ENCODE results near the gene COPB1.

- TF ChIP-seq, protein P1, sequence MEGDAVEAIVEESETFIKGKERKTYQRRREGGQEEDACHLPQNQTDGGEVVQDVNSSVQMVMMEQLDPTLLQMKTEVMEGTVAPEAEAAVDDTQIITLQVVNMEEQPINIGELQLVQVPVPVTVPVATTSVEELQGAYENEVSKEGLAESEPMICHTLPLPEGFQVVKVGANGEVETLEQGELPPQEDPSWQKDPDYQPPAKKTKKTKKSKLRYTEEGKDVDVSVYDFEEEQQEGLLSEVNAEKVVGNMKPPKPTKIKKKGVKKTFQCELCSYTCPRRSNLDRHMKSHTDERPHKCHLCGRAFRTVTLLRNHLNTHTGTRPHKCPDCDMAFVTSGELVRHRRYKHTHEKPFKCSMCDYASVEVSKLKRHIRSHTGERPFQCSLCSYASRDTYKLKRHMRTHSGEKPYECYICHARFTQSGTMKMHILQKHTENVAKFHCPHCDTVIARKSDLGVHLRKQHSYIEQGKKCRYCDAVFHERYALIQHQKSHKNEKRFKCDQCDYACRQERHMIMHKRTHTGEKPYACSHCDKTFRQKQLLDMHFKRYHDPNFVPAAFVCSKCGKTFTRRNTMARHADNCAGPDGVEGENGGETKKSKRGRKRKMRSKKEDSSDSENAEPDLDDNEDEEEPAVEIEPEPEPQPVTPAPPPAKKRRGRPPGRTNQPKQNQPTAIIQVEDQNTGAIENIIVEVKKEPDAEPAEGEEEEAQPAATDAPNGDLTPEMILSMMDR (IDR thresholded peaks at IDR 0.05; ENCODE audit: low read depth, low read length) = no peak
- TF ChIP-seq EZH2phosphoT487 (IDR thresholded peaks at IDR 0.05; ENCODE audit: low read depth) = no peak
Measured at GRCh38 chr11:14414470-14415461, 84.8 kb downstream of the COPB1 start.

All from OCI-LY3 (cell line).